Skeletal muscle tissue (tissue), 4 donors: ENCODE results near the gene U2AF2. TPM values are rescaled to one million over a fixed set of nuclear protein-coding genes. Genes with fewer than 3 reads are reported as not detected.

ENCODE experiments used
- H3K27ac ChIP-seq: one replicate; pipeline ENCODE4 v1.7.0; 2013; ENCODE audit warnings: mild to moderate bottlenecking, low read depth, low read length, inconsistent platforms
- H3K27me3 ChIP-seq, 3 donors: one replicate each; pipeline ENCODE4 v1.7.0; 2013; ENCODE audit warnings: low read length in 3 of 3; ENCODE audit not compliant: control insufficient read depth in 3 of 3, insufficient read depth in 3 of 3
- H3K36me3 ChIP-seq, 3 donors: one replicate each; pipeline ENCODE4 v1.7.0; 2013; ENCODE audit warnings: low read length in 3 of 3; ENCODE audit not compliant: control insufficient read depth in 3 of 3, insufficient read depth in 3 of 3
- H3K4me1 ChIP-seq, 3 donors: one replicate each; pipeline ENCODE4 v1.7.0; 2013; ENCODE audit warnings: low read length in 3 of 3, mild to moderate bottlenecking in 3 of 3; ENCODE audit not compliant: control insufficient read depth in 3 of 3, insufficient read depth in 3 of 3
- H3K4me3 ChIP-seq, 3 donors: one replicate each; pipeline ENCODE4 v1.7.0; 2013; ENCODE audit warnings: low read length in 3 of 3
- H3K9ac ChIP-seq, 3 donors: one replicate each; pipeline ENCODE4 v1.7.0; 2013; ENCODE audit warnings: low read length in 3 of 3, mild to moderate bottlenecking in 3 of 3, moderate library complexity in 2 of 3, low read depth in 1 of 3
- H3K9me3 ChIP-seq, 3 donors: one replicate each; pipeline ENCODE4 v1.7.0; 2013; ENCODE audit warnings: low read length in 3 of 3; ENCODE audit not compliant: control insufficient read depth in 3 of 3
- total RNA-seq: library from RNA; depleted of rRNA; stranded (reverse); fragments of >200 nt; gene quantifications from one replicate; pipeline ENCODE4 v1.2.3, GENCODE V29; 2014
- donor health status: Osteomylitis.

Gene U2AF2
- total RNA-seq, result 52.2 TPM

DNA sequence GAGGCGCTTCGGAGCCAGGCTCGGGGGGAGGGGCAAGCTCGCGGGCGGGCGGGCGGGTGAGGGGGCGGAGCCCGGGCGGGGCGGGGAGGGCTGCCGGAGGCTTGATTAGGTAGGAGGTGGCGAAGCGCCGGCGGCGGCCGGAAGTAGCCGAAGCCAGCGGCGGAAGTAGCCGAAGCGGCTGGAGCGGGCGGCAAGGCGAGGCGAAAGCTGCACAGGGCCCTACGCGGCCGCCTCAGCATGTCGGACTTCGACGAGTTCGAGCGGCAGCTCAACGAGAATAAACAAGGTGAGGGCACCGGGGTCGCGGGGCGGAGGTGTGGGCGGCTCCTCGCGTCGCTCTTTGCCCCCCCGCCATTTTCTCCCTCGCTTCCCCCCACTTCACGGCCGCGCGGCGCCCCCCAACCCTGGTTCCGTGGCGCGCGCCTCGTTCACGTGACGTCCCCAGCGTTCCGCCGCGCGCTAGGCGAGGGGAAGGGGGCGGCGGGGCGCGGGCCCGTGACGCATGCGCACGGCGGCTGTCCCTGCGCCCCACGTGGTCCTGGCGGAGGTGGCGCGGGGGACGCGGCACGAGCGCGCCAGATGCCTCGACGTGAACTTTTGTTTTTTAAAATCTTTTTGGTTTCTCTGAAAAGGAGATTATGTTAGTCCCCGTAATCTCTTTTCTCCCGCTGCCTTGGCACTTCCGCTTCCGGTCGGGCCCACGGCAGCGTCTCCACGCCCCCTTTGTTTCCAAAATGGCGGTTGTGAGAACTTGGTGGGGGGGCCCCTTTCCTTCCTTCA lies at the start of gene U2AF2:
Gene U2AF2 (plus strand): TSS at position 168 of the 780 bp plus-strand sequence. CDS start 70 bp downstream, at position 238.
- no peaks in the 10 kb centered on the region for H3K27me3 ChIP-seq
- peaks cover 37 to 42% (median 40%) of the 10 kb centered on the region in 3 donors for H3K4me1 ChIP-seq
- H3K9ac ChIP-seq, result peak within 1 kb of the TSS; percentile 91 to 100 (median 97)
- H3K4me3 ChIP-seq, result peak within 1 kb of the TSS; percentile 87 to 98 (median 95)
- H3K9me3 ChIP-seq, result no peaks in the 10 kb centered on the region
- H3K27ac ChIP-seq, result peak within 1 kb of the TSS; percentile 99
- peaks cover 0 to 10% (median 8%) of the 10 kb centered on the region in 3 donors for H3K36me3 ChIP-seq

- peaks cover 0 to 18% (median 17%) of the 10 kb centered on the region in 3 donors for H3K36me3 ChIP-seq
- peak overlapping the region; percentile 92 for H3K27ac ChIP-seq
- H3K4me3 ChIP-seq, result peak overlapping the region; percentile 75 to 79 (median 76)
- peak overlapping the region in 2 of 3 donors; percentile 51 to 99 for H3K9ac ChIP-seq
- peaks cover 33 to 44% (median 39%) of the 10 kb centered on the region in 3 donors for H3K4me1 ChIP-seq
- no peaks in the 10 kb centered on the region for H3K27me3 ChIP-seq
- no peaks in the 10 kb centered on the region for H3K9me3 ChIP-seq
Measured at GRCh38 chr19:55605207-55605636, 49.6 kb upstream of the U2AF2 start.

DNA sequence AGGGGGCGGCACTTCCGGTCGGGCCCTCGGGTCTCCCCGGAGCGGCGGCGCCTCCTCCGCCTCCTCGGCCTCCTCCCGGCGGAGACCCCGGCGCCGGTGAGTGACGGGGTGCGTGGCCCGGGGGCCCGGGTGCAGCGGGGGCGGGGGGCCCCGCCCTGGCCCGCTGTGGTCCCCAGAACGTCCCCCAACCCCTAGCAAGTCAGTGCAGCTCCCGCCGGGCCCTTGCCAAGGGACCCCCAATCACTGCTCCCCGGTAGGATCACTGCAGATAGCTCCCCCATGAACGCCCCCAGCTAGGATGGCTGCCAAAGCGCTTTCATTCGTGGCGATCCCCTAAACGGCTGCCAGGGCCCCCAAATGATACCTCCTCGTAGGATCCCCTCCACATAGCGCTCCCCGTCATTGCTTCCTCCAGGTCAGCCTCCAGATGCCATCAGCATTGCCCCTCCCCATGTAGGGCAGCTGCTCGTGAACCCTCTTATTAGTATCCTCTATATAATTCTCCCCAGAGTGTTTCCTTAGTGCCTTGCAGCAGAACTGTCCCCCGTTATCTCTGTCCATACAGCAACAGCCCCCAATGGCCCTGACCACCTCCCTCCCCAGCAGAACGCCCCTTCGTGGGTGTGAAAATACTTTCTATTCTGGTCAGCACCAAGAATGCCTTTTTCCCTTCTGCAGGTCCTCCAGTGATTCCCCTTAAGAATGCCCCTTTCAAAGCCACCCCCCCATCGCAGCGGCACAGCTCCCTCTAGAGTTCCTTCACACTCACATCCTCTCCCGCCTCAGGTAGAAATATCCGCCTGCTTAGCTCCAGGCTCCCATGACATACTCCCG lies 49.0 kb upstream of the U2AF2 start, which contains the start of gene ZNF865:
Gene ZNF865 (plus strand): TSS at position 11 of the 834 bp plus-strand sequence. CDS start 7,972 bp downstream, outside the sequence.
- Histone ChIP-seq H3K4me1 (peaks cover 37 to 47% (median 41%) of the 10 kb centered on the region in 3 donors), H3K9me3 (no peaks in the 10 kb centered on the region), H3K9ac (peak within 1 kb of the TSS; percentile 96 to 99 (median 98)), H3K4me3 (peak within 1 kb of the TSS; percentile 92 to 97 (median 93)), H3K27me3 (no peaks in the 10 kb centered on the region), H3K36me3 (peaks cover 3 to 18% (median 17%) of the 10 kb centered on the region in 3 donors), H3K27ac (peak within 1 kb of the TSS; percentile 92)

DNA sequence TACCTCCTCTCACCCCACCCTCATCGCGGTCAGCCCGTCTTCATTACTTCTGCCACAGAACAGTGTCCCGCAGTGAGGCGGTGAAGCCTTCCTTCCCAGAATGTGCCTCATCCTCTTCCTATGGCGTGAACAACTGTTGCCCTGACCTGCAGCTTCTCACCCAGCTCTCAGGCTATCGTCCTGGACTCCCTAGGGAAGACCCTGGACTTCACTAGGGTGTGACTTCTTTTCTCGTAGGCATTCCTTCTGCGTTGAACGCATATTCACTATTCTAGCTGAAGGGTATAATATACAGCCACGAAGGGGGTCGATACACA lies 48.4 kb upstream of the U2AF2 start:
- Histone ChIP-seq H3K27me3 (no peaks in the 10 kb centered on the region), H3K9me3 (no peaks in the 10 kb centered on the region), H3K27ac (peak overlapping the region; percentile 92), H3K9ac (peak overlapping the region; percentile 96 to 99 (median 98)), H3K4me1 (peaks cover 37 to 47% (median 41%) of the 10 kb centered on the region in 3 donors), H3K36me3 (peaks cover 3 to 18% (median 17%) of the 10 kb centered on the region in 3 donors), H3K4me3 (peak overlapping the region; percentile 92 to 97 (median 93))

DNA sequence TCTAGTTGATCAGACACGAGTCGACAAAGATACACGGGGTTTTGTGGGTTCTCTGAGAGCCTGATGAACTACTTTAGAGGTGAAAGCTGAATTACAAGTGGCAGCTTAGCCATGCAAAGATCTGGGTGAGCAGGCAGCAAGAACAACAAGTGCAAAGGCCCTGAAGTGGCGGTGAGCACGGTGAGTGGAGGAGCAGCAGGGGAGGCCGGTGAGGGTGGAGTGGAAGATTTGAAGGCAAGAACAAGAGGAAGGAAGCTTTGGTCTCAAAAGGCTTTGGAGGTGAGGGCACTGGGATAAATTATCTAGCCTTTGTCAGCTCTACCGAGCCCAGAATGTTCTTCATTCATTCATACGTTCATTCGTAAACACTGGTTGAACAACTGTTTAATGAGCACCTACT lies 48.0 kb upstream of the U2AF2 start:
- Histone ChIP-seq H3K36me3 (peaks cover 3 to 18% (median 17%) of the 10 kb centered on the region in 3 donors), H3K9me3 (no peaks in the 10 kb centered on the region), H3K4me1 (peaks cover 40 to 51% (median 45%) of the 10 kb centered on the region in 3 donors), H3K27me3 (no peaks in the 10 kb centered on the region), H3K4me3 (peak overlapping the region; percentile 92 to 97 (median 93)), H3K9ac (peak overlapping the region; percentile 96 to 99 (median 98)), H3K27ac (peak overlapping the region; percentile 92)

GRCh38 chr19:55609326-55609725 lies 45.5 kb upstream of the U2AF2 start:
- Histone ChIP-seq H3K36me3 (peaks cover 8 to 18% (median 17%) of the 10 kb centered on the region in 3 donors), H3K4me1 (peaks cover 51 to 64% (median 57%) of the 10 kb centered on the region in 3 donors), H3K27ac (no peak overlapping the region)

DNA sequence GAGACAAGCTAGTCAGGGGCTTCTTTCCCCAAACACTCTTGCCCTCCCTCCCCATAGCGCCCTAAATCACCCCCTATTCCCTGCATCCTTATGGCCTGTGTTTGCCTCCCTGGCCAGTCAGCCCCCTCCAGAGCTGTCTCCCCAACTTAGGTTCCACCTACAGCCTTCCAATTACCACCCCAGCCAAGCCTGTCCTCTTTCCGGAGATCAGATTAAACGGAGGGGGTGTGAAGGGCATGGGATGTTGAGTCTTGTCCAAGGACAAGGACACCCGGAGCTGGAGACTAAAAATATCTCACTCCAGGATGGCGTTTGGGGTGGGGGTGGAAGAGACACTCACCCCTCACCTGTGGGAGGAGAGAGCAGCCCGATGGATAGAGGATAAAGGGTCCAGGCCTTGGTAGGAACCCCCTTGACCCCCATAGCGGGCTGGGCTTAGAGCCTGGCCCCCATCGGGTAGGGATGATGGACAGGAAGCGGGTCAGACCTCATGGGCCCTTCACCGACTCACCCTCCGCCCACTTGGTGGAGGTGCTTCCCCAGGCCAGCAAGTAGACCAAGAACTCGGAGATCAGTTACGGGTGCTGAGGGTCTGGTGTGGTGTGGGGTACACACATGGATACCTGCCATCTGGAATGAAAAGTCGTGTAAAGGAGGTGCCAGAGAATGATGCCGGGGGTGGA lies 43.4 kb upstream of the U2AF2 start:
- Histone ChIP-seq H3K27ac (peak overlapping the region; percentile 93), H3K4me3 (peak overlapping the region; percentile 40 to 67 (median 58)), H3K4me1 (peaks cover 44 to 54% (median 46%) of the 10 kb centered on the region in 3 donors), H3K27me3 (no peaks in the 10 kb centered on the region), H3K9ac (peak overlapping the region; percentile 62 to 81 (median 66)), H3K9me3 (no peaks in the 10 kb centered on the region), H3K36me3 (peaks cover 21 to 27% (median 21%) of the 10 kb centered on the region in 3 donors)

More at GRCh38 chr19:55609326-55609725, 45.5 kb upstream of the U2AF2 start:
- H3K27me3 ChIP-seq, result no peaks in the 10 kb centered on the region
- H3K4me3 ChIP-seq, result no peak overlapping the region
- H3K9me3 ChIP-seq, result no peaks in the 10 kb centered on the region
- H3K9ac ChIP-seq, result peak overlapping the region in 1 of 3 donors; percentile 51

GRCh38 chr19:55611983-55612645 lies 42.7 kb upstream of the U2AF2 start:
- no peaks in the 10 kb centered on the region for H3K27me3 ChIP-seq
- H3K27ac ChIP-seq, result peak overlapping the region; percentile 93
- peak overlapping the region in 2 of 3 donors; percentile 62 to 81 for H3K9ac ChIP-seq
- H3K4me1 ChIP-seq, result peaks cover 37 to 47% (median 39%) of the 10 kb centered on the region in 3 donors
- H3K36me3 ChIP-seq, result peaks cover 22 to 32% (median 26%) of the 10 kb centered on the region in 3 donors
- peak overlapping the region; percentile 40 to 67 (median 58) for H3K4me3 ChIP-seq
- no peaks in the 10 kb centered on the region for H3K9me3 ChIP-seq

- Histone ChIP-seq H3K36me3 (peaks cover 27 to 34% (median 34%) of the 10 kb centered on the region in 3 donors), H3K9me3 (no peaks in the 10 kb centered on the region), H3K4me3 (no peak overlapping the region), H3K27me3 (no peaks in the 10 kb centered on the region), H3K9ac (no peak overlapping the region), H3K4me1 (peaks cover 29 to 39% (median 37%) of the 10 kb centered on the region in 3 donors), H3K27ac (no peak overlapping the region)
Measured at GRCh38 chr19:55613396-55613795, 41.4 kb upstream of the U2AF2 start.
